ENCODE results near the gene ARID3C. TPM values are rescaled to one million over a fixed set of nuclear protein-coding genes. Genes with fewer than 3 reads are reported as not detected.

ARID3C gene
- total and polyA plus RNA-seq, 2 experiments from 2014 or later: 0.49 TPM; not detected in 1

DNA sequence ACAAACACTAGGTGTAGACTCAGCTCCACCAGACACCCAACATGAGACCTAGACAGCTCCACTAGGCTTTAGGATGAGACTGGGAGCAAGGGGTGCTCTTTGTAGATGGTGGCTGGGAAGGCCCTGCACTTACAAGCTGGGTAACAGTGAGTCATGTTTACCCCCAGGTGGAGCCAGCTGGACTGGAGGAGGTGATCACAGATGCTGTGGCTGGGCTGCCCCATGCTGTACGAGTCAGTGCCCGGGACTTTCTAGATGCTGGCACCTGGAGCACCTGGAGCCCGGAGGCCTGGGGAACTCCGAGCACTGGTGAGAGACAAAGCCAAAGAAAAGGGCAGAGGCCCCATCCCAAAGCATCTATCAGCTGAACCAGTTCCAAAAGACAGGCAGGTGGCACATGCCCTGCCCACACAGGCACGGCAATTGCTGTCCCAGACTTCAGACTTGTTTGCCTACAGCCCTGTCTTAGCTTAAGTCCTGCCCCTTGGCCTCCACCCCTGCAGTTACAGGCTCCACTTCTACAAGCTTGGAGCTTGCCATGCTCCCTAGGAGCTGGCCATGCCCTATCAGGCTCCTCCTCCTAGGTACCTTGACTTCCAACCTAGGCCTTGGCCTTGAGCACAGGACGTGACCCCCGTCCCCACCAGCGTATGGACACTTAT is 30.9 kb upstream of the ARID3C start:
- H3K9me3 Mint-ChIP-seq: no peaks in the 10 kb centered on the region; the same call in 2 of the 3 replicates
- TF ChIP-seq CREB1 (CRISPR knock-in tag; IDR thresholded peaks at IDR 0.05; ENCODE audit: low read depth): no peak
- TF ChIP-seq, protein P1, sequence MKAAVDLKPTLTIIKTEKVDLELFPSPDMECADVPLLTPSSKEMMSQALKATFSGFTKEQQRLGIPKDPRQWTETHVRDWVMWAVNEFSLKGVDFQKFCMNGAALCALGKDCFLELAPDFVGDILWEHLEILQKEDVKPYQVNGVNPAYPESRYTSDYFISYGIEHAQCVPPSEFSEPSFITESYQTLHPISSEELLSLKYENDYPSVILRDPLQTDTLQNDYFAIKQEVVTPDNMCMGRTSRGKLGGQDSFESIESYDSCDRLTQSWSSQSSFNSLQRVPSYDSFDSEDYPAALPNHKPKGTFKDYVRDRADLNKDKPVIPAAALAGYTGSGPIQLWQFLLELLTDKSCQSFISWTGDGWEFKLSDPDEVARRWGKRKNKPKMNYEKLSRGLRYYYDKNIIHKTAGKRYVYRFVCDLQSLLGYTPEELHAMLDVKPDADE (IDR thresholded peaks at IDR 0.05): no peak
- TF ChIP-seq ZNF114 (CRISPR knock-in tag; IDR thresholded peaks at IDR 0.05): no peak
- no peak for TF ChIP-seq NANOG (IDR thresholded peaks at IDR 0.05; ENCODE audit: borderline replicate concordance)
- TF ChIP-seq JUNB (IDR thresholded peaks at IDR 0.05; ENCODE audit: unreplicated experiment): no peak
- TF ChIP-seq EZH2phosphoT487 (IDR thresholded peaks at IDR 0.05; ENCODE audit: unreplicated experiment): no peak
- no peak for TF ChIP-seq ZNF331 (CRISPR knock-in tag; IDR thresholded peaks at IDR 0.05; ENCODE audit: low read depth)
- no peak for TF ChIP-seq POLR2AphosphoS5 (IDR thresholded peaks at IDR 0.05; ENCODE audit: low read depth)
- TF ChIP-seq, protein P2, sequence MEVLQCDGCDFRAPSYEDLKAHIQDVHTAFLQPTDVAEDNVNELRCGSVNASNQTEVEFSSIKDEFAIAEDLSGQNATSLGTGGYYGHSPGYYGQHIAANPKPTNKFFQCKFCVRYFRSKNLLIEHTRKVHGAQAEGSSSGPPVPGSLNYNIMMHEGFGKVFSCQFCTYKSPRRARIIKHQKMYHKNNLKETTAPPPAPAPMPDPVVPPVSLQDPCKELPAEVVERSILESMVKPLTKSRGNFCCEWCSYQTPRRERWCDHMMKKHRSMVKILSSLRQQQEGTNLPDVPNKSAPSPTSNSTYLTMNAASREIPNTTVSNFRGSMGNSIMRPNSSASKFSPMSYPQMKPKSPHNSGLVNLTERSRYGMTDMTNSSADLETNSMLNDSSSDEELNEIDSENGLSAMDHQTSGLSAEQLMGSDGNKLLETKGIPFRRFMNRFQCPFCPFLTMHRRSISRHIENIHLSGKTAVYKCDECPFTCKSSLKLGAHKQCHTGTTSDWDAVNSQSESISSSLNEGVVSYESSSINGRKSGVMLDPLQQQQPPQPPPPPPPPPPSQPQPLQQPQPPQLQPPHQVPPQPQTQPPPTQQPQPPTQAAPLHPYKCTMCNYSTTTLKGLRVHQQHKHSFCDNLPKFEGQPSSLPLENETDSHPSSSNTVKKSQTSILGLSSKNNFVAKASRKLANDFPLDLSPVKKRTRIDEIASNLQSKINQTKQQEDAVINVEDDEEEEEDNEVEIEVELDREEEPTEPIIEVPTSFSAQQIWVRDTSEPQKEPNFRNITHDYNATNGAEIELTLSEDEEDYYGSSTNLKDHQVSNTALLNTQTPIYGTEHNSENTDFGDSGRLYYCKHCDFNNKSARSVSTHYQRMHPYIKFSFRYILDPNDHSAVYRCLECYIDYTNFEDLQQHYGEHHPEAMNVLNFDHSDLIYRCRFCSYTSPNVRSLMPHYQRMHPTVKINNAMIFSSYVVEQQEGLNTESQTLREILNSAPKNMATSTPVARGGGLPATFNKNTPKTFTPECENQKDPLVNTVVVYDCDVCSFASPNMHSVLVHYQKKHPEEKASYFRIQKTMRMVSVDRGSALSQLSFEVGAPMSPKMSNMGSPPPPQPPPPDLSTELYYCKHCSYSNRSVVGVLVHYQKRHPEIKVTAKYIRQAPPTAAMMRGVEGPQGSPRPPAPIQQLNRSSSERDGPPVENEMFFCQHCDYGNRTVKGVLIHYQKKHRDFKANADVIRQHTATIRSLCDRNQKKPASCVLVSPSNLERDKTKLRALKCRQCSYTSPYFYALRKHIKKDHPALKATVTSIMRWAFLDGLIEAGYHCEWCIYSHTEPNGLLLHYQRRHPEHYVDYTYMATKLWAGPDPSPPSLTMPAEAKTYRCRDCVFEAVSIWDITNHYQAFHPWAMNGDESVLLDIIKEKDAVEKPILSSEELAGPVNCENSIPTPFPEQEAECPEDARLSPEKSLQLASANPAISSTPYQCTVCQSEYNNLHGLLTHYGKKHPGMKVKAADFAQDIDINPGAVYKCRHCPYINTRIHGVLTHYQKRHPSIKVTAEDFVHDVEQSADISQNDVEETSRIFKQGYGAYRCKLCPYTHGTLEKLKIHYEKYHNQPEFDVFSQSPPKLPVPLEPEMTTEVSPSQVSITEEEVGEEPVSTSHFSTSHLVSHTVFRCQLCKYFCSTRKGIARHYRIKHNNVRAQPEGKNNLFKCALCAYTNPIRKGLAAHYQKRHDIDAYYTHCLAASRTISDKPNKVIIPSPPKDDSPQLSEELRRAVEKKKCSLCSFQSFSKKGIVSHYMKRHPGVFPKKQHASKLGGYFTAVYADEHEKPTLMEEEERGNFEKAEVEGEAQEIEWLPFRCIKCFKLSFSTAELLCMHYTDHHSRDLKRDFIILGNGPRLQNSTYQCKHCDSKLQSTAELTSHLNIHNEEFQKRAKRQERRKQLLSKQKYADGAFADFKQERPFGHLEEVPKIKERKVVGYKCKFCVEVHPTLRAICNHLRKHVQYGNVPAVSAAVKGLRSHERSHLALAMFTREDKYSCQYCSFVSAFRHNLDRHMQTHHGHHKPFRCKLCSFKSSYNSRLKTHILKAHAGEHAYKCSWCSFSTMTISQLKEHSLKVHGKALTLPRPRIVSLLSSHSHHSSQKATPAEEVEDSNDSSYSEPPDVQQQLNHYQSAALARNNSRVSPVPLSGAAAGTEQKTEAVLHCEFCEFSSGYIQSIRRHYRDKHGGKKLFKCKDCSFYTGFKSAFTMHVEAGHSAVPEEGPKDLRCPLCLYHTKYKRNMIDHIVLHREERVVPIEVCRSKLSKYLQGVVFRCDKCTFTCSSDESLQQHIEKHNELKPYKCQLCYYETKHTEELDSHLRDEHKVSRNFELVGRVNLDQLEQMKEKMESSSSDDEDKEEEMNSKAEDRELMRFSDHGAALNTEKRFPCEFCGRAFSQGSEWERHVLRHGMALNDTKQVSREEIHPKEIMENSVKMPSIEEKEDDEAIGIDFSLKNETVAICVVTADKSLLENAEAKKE (CRISPR knock-in tag; IDR thresholded peaks at IDR 0.05): no peak
- TF ChIP-seq, protein P3, sequence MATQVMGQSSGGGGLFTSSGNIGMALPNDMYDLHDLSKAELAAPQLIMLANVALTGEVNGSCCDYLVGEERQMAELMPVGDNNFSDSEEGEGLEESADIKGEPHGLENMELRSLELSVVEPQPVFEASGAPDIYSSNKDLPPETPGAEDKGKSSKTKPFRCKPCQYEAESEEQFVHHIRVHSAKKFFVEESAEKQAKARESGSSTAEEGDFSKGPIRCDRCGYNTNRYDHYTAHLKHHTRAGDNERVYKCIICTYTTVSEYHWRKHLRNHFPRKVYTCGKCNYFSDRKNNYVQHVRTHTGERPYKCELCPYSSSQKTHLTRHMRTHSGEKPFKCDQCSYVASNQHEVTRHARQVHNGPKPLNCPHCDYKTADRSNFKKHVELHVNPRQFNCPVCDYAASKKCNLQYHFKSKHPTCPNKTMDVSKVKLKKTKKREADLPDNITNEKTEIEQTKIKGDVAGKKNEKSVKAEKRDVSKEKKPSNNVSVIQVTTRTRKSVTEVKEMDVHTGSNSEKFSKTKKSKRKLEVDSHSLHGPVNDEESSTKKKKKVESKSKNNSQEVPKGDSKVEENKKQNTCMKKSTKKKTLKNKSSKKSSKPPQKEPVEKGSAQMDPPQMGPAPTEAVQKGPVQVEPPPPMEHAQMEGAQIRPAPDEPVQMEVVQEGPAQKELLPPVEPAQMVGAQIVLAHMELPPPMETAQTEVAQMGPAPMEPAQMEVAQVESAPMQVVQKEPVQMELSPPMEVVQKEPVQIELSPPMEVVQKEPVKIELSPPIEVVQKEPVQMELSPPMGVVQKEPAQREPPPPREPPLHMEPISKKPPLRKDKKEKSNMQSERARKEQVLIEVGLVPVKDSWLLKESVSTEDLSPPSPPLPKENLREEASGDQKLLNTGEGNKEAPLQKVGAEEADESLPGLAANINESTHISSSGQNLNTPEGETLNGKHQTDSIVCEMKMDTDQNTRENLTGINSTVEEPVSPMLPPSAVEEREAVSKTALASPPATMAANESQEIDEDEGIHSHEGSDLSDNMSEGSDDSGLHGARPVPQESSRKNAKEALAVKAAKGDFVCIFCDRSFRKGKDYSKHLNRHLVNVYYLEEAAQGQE (IDR thresholded peaks at IDR 0.05; ENCODE audit: unreplicated experiment): no peak
- TF ChIP-seq STAT1 (IDR thresholded peaks at IDR 0.05; ENCODE audit: unreplicated experiment): no peak
- TF ChIP-seq, protein P4, sequence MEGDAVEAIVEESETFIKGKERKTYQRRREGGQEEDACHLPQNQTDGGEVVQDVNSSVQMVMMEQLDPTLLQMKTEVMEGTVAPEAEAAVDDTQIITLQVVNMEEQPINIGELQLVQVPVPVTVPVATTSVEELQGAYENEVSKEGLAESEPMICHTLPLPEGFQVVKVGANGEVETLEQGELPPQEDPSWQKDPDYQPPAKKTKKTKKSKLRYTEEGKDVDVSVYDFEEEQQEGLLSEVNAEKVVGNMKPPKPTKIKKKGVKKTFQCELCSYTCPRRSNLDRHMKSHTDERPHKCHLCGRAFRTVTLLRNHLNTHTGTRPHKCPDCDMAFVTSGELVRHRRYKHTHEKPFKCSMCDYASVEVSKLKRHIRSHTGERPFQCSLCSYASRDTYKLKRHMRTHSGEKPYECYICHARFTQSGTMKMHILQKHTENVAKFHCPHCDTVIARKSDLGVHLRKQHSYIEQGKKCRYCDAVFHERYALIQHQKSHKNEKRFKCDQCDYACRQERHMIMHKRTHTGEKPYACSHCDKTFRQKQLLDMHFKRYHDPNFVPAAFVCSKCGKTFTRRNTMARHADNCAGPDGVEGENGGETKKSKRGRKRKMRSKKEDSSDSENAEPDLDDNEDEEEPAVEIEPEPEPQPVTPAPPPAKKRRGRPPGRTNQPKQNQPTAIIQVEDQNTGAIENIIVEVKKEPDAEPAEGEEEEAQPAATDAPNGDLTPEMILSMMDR (conservative IDR thresholded peaks at IDR 0.05; ENCODE audit: low read depth in 2 of 2): no peak
- TF ChIP-seq EZH2 (IDR thresholded peaks at IDR 0.05; ENCODE audit: low read depth, unreplicated experiment): no peak
- H3K27me3 Mint-ChIP-seq (ENCODE audit: insufficient read depth, low read depth, poor library complexity): peaks cover 20% of the 10 kb centered on the region
- H2AFZ ChIP-seq: no peak overlapping the region
- no peaks in the 10 kb centered on the region for H3K36me3 ChIP-seq (ENCODE audit: insufficient read depth)
- no peaks in the 10 kb centered on the region for H3K27me3 ChIP-seq (ENCODE audit: insufficient read depth)
- no peak overlapping the region for H3K27ac ChIP-seq (ENCODE audit: low read depth)
- peaks cover 3% of the 10 kb centered on the region for H3K4me1 ChIP-seq (ENCODE audit: insufficient read depth)
- H3K4me1 Mint-ChIP-seq: peaks cover 14% of the 10 kb centered on the region
- H3K4me2 ChIP-seq: no peak overlapping the region
- H3K79me2 ChIP-seq (replicated peaks; ENCODE audit: insufficient read depth): no peaks in the 10 kb centered on the region
- H3K27ac Mint-ChIP-seq: no peak overlapping the region
- H3K9me2 ChIP-seq (ENCODE audit: insufficient read depth): no peaks in the 10 kb centered on the region
- no peak overlapping the region for H3K4me3 ChIP-seq
- DNase-seq (ENCODE audit: low spot score) (no peak), ATAC-seq (no peak)
- H3K4me3 Mint-ChIP-seq: no peak overlapping the region
- no peaks in the 10 kb centered on the region for H3F3A ChIP-seq (replicated peaks; ENCODE audit: low read depth)
- H4K20me1 ChIP-seq (replicated peaks; ENCODE audit: insufficient read depth): no peaks in the 10 kb centered on the region
- H3K36me3 Mint-ChIP-seq (ENCODE audit: low read depth): no peaks in the 10 kb centered on the region

All from GM23338 (cell line).